GM12878 (cell line): ENCODE measurements around the gene STK17A.

Source experiments
- ASH2L ChIP-seq: fragments of 300-600, 200-600 bp; sonication (generic); IDR thresholded peaks from 2 replicates; pipeline ENCODE4 v1.6.1; 2017; ENCODE audit warnings: low read depth, mild to moderate bottlenecking, borderline replicate concordance
- BRCA1 ChIP-seq: IDR thresholded peaks from 2 replicates; pipeline ENCODE4 v1.6.1; 2011; ENCODE audit warnings: low read depth, low read length, improper control_type of control experiment
- CTCF ChIP-seq, 3 experiments: IDR thresholded peaks in 2 of 3; conservative IDR thresholded peaks in 1 of 3; 2 replicates each; pipeline ENCODE4 v1.5.1; 2011; ENCODE audit warnings: low read depth in 3 of 3, low read length in 3 of 3, mild to moderate bottlenecking in 3 of 3, control low read depth in 2 of 3, moderate library complexity in 2 of 3, inconsistent platforms in 1 of 3, mixed read lengths in 1 of 3; ENCODE audit not compliant: control insufficient read depth in 2 of 3, insufficient read depth in 1 of 3; ENCODE audit errors: extremely low read depth in 1 of 3
- ESRRA ChIP-seq: IDR thresholded peaks from 2 replicates; pipeline ENCODE4 v1.6.1; 2012; ENCODE audit warnings: mild to moderate bottlenecking, low read length, improper control_type of control experiment
- EZH2 ChIP-seq: IDR thresholded peaks from 2 replicates; pipeline ENCODE4 v1.6.1; 2012; ENCODE audit warnings: low read depth, mild to moderate bottlenecking, control low read depth, inconsistent platforms, low read length, borderline replicate concordance; ENCODE audit not compliant: control insufficient read depth
- NR2C2 ChIP-seq: IDR thresholded peaks from 2 replicates; pipeline ENCODE4 v1.6.1; 2011; ENCODE audit warnings: borderline replicate concordance, low read depth; ENCODE audit not compliant: control insufficient read depth, insufficient read length
- RBBP5 ChIP-seq: fragments of 200-600 bp; sonication (generic); conservative IDR thresholded peaks from 2 replicates; pipeline ENCODE4 v1.6.1; 2016
- SP1 ChIP-seq: IDR thresholded peaks from one replicate; pipeline ENCODE4 v1.6.1; 2011; ENCODE audit warnings: low read depth, low read length
- YY1 ChIP-seq: IDR thresholded peaks from 2 replicates; pipeline ENCODE4 v1.6.1; 2011; ENCODE audit warnings: low read depth, mild to moderate bottlenecking, low read length
- ZNF384 ChIP-seq: IDR thresholded peaks from 2 replicates; pipeline ENCODE4 v1.6.1; 2012; ENCODE audit warnings: low read depth, mild to moderate bottlenecking, low read length, improper control_type of control experiment, borderline replicate concordance

- TF ChIP-seq CTCF (IDR thresholded peaks at IDR 0.05 in 2 of 3, conservative IDR thresholded peaks at IDR 0.05 in 1 of 3; ENCODE audit: control insufficient read depth in 2 of 3, extremely low read depth in 1 of 3, insufficient read depth in 1 of 3, low read depth in 3 of 3, low read length in 3 of 3) (no peak), ASH2L (no peak), ESRRA (no peak), EZH2 (no peak), ZNF384 (no peak), BRCA1 (no peak), NR2C2 (no peak), YY1 (no peak), SP1 (no peak), RBBP5 (no peak)
Measured at GRCh38 chr7:43536773-43537172, 46.1 kb upstream of the STK17A start.
